ENCODE results near the gene DHX40. TPM values are rescaled to one million over a fixed set of nuclear protein-coding genes. Genes with fewer than 3 reads are reported as not detected.

The DHX40 gene
- total RNA-seq, 1 donor from 2014 or later: 30.0 TPM

GRCh38 chr17:59530531-59530930 lies 34.9 kb upstream of the DHX40 start:
- Mint-ChIP-seq H3K9me3 (ENCODE audit: low read depth) (no peaks in the 10 kb centered on the region), H3K4me1 (ENCODE audit: low read depth) (no peaks in the 10 kb centered on the region), H3K36me3 (ENCODE audit: low read depth) (no peaks in the 10 kb centered on the region), H3K4me3 (ENCODE audit: unreplicated experiment) (no peak overlapping the region), H3K27ac (ENCODE audit: unreplicated experiment) (no peak overlapping the region), H3K27me3 (ENCODE audit: low read depth) (peaks cover 20% of the 10 kb centered on the region)
- no peak for DNase-seq (ENCODE audit: low spot score)
- no peak for TF ChIP-seq CTCF (IDR thresholded peaks at IDR 0.05)

- Mint-ChIP-seq H3K36me3 (ENCODE audit: low read depth) (no peaks in the 10 kb centered on the region), H3K4me3 (ENCODE audit: unreplicated experiment) (no peak overlapping the region), H3K27ac (ENCODE audit: unreplicated experiment) (no peak overlapping the region), H3K4me1 (ENCODE audit: low read depth) (no peaks in the 10 kb centered on the region), H3K9me3 (ENCODE audit: low read depth) (no peaks in the 10 kb centered on the region), H3K27me3 (ENCODE audit: low read depth) (peaks cover 12% of the 10 kb centered on the region)
- no peak for DNase-seq (ENCODE audit: low spot score)
- TF ChIP-seq CTCF (IDR thresholded peaks at IDR 0.05): no peak
Observed at GRCh38 chr17:59533694-59534093, 31.7 kb upstream of the DHX40 start.

- Mint-ChIP-seq H3K36me3 (ENCODE audit: low read depth) (no peaks in the 10 kb centered on the region), H3K4me3 (ENCODE audit: unreplicated experiment) (no peak overlapping the region), H3K4me1 (ENCODE audit: low read depth) (no peaks in the 10 kb centered on the region), H3K27ac (ENCODE audit: unreplicated experiment) (no peak overlapping the region), H3K27me3 (ENCODE audit: low read depth) (peaks cover 13% of the 10 kb centered on the region), H3K9me3 (ENCODE audit: low read depth) (no peaks in the 10 kb centered on the region)
- no peak for DNase-seq (ENCODE audit: low spot score)
- TF ChIP-seq CTCF (IDR thresholded peaks at IDR 0.05): peak; percentile 55
Observed at GRCh38 chr17:59534583-59534982, 30.8 kb upstream of the DHX40 start.

- Mint-ChIP-seq H3K27me3 (ENCODE audit: low read depth) (peaks cover 32% of the 10 kb centered on the region), H3K36me3 (ENCODE audit: low read depth) (peaks cover 2% of the 10 kb centered on the region), H3K4me3 (ENCODE audit: unreplicated experiment) (no peak overlapping the region), H3K4me1 (ENCODE audit: low read depth) (no peaks in the 10 kb centered on the region), H3K27ac (ENCODE audit: unreplicated experiment) (no peak overlapping the region), H3K9me3 (ENCODE audit: low read depth) (no peaks in the 10 kb centered on the region)
- DNase-seq (ENCODE audit: low spot score): no peak
- no peak for TF ChIP-seq CTCF (IDR thresholded peaks at IDR 0.05)
Observed at GRCh38 chr17:59538195-59538909, 27.1 kb upstream of the DHX40 start.

GRCh38 chr17:59542960-59543635 lies 22.3 kb upstream of the DHX40 start:
- Mint-ChIP-seq H3K36me3 (ENCODE audit: low read depth) (peaks cover 2% of the 10 kb centered on the region), H3K9me3 (ENCODE audit: low read depth) (no peaks in the 10 kb centered on the region), H3K4me3 (ENCODE audit: unreplicated experiment) (no peak overlapping the region), H3K4me1 (ENCODE audit: low read depth) (peaks cover 4% of the 10 kb centered on the region), H3K27me3 (ENCODE audit: low read depth) (peaks cover 30% of the 10 kb centered on the region), H3K27ac (ENCODE audit: unreplicated experiment) (no peak overlapping the region)
- no peak for DNase-seq (ENCODE audit: low spot score)
- no peak for TF ChIP-seq CTCF (IDR thresholded peaks at IDR 0.05)
